DOHH2 (cell line): Measurements from ENCODE around the gene NTF4.
"Not testable (repeated sequence)": the region's sequence is repeated elsewhere in the genome, so short reads cannot be mapped to it uniquely, and the experiment has no call there.

Experiments used
- H3F3A ChIP-seq: fragments of 200-600 bp; sonication (generic), shearing (Covaris generic); 2 replicates; pipeline ENCODE4 v1.6.0; 2016; ENCODE audit warnings: antibody characterized with exemption, mild to moderate bottlenecking; ENCODE audit not compliant: control insufficient read depth, insufficient read depth
- H3K27ac ChIP-seq: fragments of 200-600 bp; sonication (generic); 2 replicates; pipeline ENCODE4 v1.5.1; 2014; ENCODE audit warnings: low read depth, mild to moderate bottlenecking, low read length, moderate library complexity
- H3K27me3 ChIP-seq: fragments of 200-600 bp; sonication (generic); 2 replicates; pipeline ENCODE4 v1.6.1; 2014; ENCODE audit warnings: mild to moderate bottlenecking, low read length, mixed read lengths; ENCODE audit not compliant: control insufficient read depth
- H3K36me3 ChIP-seq: fragments of 200-600 bp; sonication (generic); 2 replicates; pipeline ENCODE4 v1.6.1; 2014; ENCODE audit warnings: mild to moderate bottlenecking, low read length, moderate library complexity, mixed read lengths; ENCODE audit not compliant: control insufficient read depth
- H3K4me1 ChIP-seq: fragments of 200-600 bp; sonication (generic); 2 replicates; pipeline ENCODE4 v1.6.1; 2014; ENCODE audit warnings: mild to moderate bottlenecking, low read length, mixed read lengths; ENCODE audit not compliant: control insufficient read depth
- H3K4me2 ChIP-seq: fragments of 200-600 bp; sonication (generic); 2 replicates; pipeline ENCODE4 v1.6.0; 2014; ENCODE audit warnings: mild to moderate bottlenecking, low read length, moderate library complexity
- H3K4me3 ChIP-seq: fragments of 200-600 bp; sonication (generic); 2 replicates; pipeline ENCODE4 v1.5.1; 2014; ENCODE audit warnings: mild to moderate bottlenecking, low read length, mixed read lengths
- H3K79me2 ChIP-seq: fragments of 200-600 bp; sonication (generic); 2 replicates; pipeline ENCODE4 v1.6.1; 2014; ENCODE audit warnings: mild to moderate bottlenecking, low read length, mixed read lengths; ENCODE audit not compliant: control insufficient read depth
- H3K9me2 ChIP-seq: fragments of 200-600 bp; sonication (generic); replicated peaks from 2 replicates; pipeline ENCODE4 v1.6.1; 2014; ENCODE audit warnings: mild to moderate bottlenecking, low read length, mixed read lengths; ENCODE audit not compliant: control insufficient read depth
- H3K9me3 ChIP-seq: fragments of 200-600 bp; sonication (generic); 2 replicates; pipeline ENCODE4 v1.6.1; 2014; ENCODE audit warnings: antibody characterized with exemption, low read length, mixed read lengths; ENCODE audit not compliant: control insufficient read depth, insufficient read depth
- H4K20me1 ChIP-seq: fragments of 200-600 bp; sonication (generic); 2 replicates; pipeline ENCODE4 v1.6.0; 2014; ENCODE audit warnings: low read depth, mild to moderate bottlenecking, antibody characterized with exemption, low read length, moderate library complexity; ENCODE audit not compliant: control insufficient read depth, insufficient read depth
- EZH2phosphoT487 ChIP-seq: fragments of 200-600 bp; sonication (generic); IDR thresholded peaks from 2 replicates; pipeline ENCODE4 v1.6.1; 2017; ENCODE audit warnings: borderline replicate concordance, mild to moderate bottlenecking, antibody characterized with exemption, low read length, moderate library complexity, mixed read lengths
- TF ChIP-seq, protein P1 (sequence below): fragments of 200-600 bp; sonication (generic); IDR thresholded peaks from one replicate; pipeline ENCODE4 v1.5.1; 2014; ENCODE audit warnings: antibody characterized with exemption, mild to moderate bottlenecking, low read depth, low read length; ENCODE audit not compliant: poor library complexity, severe bottlenecking

The NTF4 gene

GRCh38 chr19:49056101-49056901, 8.3 kb downstream of the NTF4 start:
- peak overlapping the region; percentile 65 for H3K4me2 ChIP-seq
- H3F3A ChIP-seq = no peaks in the 10 kb centered on the region
- no peaks in the 10 kb centered on the region for H3K36me3 ChIP-seq
- peaks cover 49% of the 10 kb centered on the region for H3K27me3 ChIP-seq
- H3K9me3 ChIP-seq = no peaks in the 10 kb centered on the region
- no peak overlapping the region for H3K27ac ChIP-seq
- H3K4me3 ChIP-seq = peak overlapping the region; percentile 64
- H3K9me2 ChIP-seq = no peaks in the 10 kb centered on the region
- no peaks in the 10 kb centered on the region for H4K20me1 ChIP-seq
- peaks cover 12% of the 10 kb centered on the region for H3K4me1 ChIP-seq
- TF ChIP-seq, protein P1, sequence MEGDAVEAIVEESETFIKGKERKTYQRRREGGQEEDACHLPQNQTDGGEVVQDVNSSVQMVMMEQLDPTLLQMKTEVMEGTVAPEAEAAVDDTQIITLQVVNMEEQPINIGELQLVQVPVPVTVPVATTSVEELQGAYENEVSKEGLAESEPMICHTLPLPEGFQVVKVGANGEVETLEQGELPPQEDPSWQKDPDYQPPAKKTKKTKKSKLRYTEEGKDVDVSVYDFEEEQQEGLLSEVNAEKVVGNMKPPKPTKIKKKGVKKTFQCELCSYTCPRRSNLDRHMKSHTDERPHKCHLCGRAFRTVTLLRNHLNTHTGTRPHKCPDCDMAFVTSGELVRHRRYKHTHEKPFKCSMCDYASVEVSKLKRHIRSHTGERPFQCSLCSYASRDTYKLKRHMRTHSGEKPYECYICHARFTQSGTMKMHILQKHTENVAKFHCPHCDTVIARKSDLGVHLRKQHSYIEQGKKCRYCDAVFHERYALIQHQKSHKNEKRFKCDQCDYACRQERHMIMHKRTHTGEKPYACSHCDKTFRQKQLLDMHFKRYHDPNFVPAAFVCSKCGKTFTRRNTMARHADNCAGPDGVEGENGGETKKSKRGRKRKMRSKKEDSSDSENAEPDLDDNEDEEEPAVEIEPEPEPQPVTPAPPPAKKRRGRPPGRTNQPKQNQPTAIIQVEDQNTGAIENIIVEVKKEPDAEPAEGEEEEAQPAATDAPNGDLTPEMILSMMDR = peak; percentile 23
- peak; percentile 91 for TF ChIP-seq EZH2phosphoT487
- H3K79me2 ChIP-seq = no peaks in the 10 kb centered on the region

- not testable (repeated sequence) for H3K4me1 ChIP-seq, H3K27ac ChIP-seq, H3K9me2 ChIP-seq, H4K20me1 ChIP-seq, H3F3A ChIP-seq, H3K79me2 ChIP-seq, H3K36me3 ChIP-seq, H3K4me3 ChIP-seq, H3K27me3 ChIP-seq, H3K9me3 ChIP-seq, H3K4me2 ChIP-seq
These were observed 14.1 kb downstream of the NTF4 start for GRCh38 chr19:49050376-49051033.

- not testable (repeated sequence) for H3K4me2 ChIP-seq, H3K4me3 ChIP-seq, H3K36me3 ChIP-seq, H3K4me1 ChIP-seq, H3K27me3 ChIP-seq, H4K20me1 ChIP-seq, H3K9me2 ChIP-seq, H3K9me3 ChIP-seq, H3K27ac ChIP-seq, H3K79me2 ChIP-seq, H3F3A ChIP-seq
These were observed 14.8 kb downstream of the NTF4 start for GRCh38 chr19:49049834-49050233.

GRCh38 chr19:49049011-49049410, 15.6 kb downstream of the NTF4 start, which contains the start of gene CGB8:
Gene CGB8, minus strand, starts transcription at chr19:49049111. Its CDS starts 372 bp downstream, at chr19:49048739.
- not testable (repeated sequence) for H3K79me2 ChIP-seq, H3F3A ChIP-seq, H3K36me3 ChIP-seq, H4K20me1 ChIP-seq, H3K4me3 ChIP-seq, H3K27ac ChIP-seq, H3K27me3 ChIP-seq, H3K4me1 ChIP-seq, H3K9me3 ChIP-seq, H3K9me2 ChIP-seq, H3K4me2 ChIP-seq

GRCh38 chr19:49043548-49043947, 21.1 kb downstream of the NTF4 start, which contains the start of gene CGB5:
Gene CGB5, plus strand, starts transcription at chr19:49043848. Its CDS starts 362 bp downstream, at chr19:49044210.
- not testable (repeated sequence) for H3K9me2 ChIP-seq, H3K27me3 ChIP-seq, H3K36me3 ChIP-seq, H3K79me2 ChIP-seq, H3K4me1 ChIP-seq, H3K27ac ChIP-seq, H3K4me2 ChIP-seq, H3K4me3 ChIP-seq, H3F3A ChIP-seq, H4K20me1 ChIP-seq, H3K9me3 ChIP-seq

DNA sequence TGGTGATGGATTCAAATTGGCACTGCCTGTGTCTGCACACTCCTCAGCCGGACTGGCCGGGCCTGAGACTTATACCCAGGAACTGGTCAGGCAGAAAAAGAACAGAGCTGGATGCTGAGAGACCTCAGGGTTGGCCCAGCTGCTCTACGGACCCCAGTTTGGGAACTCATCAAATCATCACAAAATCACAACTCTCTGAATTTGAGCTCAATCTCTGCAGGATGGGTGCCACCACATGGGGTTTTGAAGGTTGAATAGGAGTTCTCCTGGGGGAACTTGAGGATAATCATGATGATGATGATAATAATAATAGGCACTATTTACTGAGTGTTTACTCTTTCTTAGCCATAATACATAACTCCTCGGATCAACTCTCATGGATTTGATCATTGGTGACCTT, 22.0 kb downstream of the NTF4 start:
- H3K36me3 ChIP-seq, H3F3A ChIP-seq, H3K27me3 ChIP-seq, H4K20me1 ChIP-seq, H3K4me3 ChIP-seq, H3K79me2 ChIP-seq, H3K27ac ChIP-seq, H3K9me3 ChIP-seq, H3K9me2 ChIP-seq, H3K4me2 ChIP-seq, H3K4me1 ChIP-seq: not testable (repeated sequence)
